Urothelium cell line (cell line): ENCODE measurements around the gene INSC.

Experiments
- DNase-seq: peaks from one replicate; pipeline ENCODE4 v3.0.0; 2011; ENCODE audit warnings: low spot score, mixed read lengths
- FAIRE-seq: peaks from 2 replicates; lab custom pipeline; 2011; peaks lifted over from hg19 to GRCh38; lab: Jason Lieb, UNC

INSC gene

DNA sequence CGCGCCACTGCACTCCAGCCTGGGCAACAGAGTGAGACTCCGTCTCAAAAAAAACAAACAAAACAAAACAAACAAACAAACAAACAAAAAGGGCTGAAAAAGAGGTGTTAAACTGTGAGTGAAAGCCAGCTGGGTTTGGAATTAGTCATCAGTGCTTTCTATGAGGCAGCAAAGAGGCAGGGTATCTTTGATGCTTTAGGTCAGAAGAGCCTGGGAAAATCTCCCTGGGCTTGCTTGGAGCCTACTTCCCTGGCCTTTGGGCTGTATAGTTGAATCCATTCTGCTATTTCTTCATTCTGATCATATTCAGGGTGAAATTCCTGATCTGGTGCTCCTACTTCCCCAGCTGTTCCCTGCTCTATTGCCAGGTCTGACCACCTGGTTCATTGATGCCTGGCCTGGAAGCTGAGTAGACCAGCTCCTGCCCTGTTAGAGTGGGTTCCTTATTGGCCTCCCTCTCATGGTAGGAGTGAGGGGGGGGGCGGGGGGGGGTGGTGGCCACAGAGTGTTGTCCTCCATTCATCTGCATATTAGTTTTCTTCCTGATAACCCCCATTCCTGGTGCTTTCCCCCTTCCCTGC is 65.6 kb downstream of the INSC start:
- DNase-seq (no peak), FAIRE-seq (no peak)

DNA sequence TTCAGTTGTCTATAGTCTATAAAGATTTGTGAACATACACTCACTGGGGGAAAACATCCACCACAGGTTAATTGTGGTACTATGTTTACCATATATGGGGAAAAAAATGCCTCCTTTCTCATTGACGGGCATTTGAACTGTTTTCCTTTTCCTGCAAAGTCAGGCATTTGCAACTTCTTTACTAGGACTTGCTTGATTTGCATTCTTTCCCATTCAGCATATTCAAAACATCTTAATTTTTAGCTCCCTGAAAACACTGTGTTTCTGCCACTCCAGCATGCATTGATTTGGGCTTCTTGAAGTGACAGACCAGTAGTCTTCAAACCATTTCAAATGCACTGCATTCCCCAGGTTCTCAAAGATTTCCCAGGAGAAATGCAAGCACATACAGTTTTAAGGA is 67.6 kb downstream of the INSC start:
- DNase-seq (no peak), FAIRE-seq (no peak)

DNA sequence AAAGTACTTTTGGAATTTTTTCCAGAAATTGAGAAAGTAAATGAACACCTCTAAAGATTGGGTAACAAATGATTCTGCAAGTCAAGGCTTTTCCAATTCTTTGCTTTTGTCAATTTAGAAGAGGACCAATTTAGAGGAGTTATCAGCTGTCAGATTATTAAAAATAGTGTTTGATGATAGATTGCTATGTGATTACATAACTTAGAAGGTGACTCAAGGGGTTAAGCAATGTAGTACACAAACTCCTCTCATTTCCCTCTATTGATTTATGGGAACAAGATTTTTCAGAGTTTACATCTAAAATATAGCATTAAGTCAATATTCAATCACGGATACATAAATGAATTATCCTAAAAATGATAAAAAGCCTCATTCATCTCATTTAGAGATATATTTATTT is 70.3 kb downstream of the INSC start:
- DNase-seq (no peak), FAIRE-seq (no peak)

DNA sequence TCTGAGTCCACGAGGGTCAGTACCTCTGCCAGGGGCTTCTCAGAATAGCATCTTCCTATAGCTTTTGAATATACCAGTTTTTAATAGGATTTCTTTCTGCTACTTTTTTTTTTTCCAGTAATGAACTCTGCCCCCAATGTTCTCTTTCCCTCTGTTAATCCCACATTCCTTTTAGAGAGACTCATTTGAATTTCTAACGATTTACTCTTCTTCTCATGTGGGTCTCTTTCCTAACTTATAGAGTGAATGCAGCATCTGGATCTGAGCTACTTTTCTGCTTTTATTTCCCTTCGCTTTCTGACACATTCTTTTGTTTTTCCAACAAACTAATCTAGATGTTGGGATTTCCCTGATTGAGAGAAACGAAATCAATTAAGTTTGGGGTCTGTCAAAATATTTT is 71.4 kb downstream of the INSC start:
- DNase-seq (no peak), FAIRE-seq (no peak)

DNA sequence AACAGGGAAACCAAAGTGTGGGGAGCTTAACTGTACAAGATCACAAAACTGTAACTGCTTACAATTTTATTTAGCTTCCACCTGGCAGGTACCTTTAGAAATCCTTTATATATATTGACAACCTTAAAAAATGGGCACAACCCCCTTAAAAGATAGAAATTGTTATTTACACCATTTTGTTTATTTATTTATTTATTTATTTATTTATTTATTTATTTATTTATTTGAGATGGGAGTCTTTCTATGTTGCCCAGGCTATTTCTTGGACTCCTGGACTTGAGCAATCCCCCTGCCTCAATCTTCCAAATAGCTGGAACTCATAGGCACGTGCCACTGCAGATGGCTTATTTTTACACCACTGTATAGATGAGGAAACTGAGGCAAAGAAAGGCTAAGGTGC is 74.5 kb downstream of the INSC start:
- FAIRE-seq (no peak), DNase-seq (no peak)

DNA sequence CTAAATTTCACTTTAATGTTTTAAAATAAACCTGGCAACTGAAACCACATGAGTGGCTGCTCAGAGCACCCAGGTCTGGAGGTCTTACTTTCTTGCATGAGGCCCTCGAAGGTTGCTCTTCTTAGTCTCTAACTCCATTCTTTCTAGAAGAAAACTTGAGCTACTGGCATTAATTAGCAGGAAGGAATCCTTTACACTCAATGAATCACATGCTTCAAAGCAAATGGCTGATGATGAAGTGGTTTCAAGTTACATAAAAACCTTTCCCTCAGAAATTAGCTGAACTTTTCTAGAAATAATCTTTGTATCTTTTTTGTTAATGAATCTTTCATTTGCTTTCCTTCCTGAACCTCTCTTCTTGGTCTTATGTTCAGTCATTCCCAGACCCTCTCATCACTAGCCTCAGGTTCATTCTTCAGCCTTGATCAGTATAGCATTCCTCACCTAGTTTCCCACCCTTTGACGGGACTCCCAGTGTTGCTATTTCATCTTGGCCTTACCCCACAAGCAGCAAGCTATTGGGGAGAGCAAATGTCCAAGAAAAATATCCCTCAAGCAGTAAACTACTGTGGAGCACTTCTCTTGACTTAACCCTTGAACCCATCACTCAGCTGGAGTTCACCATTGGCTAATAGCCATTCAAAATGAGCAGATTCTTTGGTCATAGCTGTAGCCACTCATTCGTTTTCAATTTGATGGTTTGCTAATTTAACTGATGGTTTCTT is 75.1 kb downstream of the INSC start:
- no peak for FAIRE-seq
- no peak for DNase-seq

DNA sequence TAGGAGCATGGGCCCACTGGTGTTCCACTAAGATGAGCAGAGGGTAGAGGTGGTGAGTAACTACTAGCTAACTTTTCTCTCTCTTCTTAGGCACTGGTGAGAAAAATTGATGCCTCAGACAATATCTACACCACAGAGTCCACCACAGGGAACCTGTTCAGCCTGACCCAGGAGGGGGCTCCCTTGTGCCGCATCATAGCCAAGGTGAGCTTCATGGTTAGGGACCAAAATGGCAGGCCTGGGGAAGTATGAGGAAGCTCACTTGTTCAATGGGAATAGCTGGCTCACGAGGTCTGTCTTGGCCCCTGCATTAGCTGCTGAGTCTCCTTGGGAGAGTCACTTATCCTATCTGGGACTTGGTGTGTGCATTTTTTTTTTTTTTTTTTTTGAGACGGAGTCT is 75.9 kb downstream of the INSC start:
- DNase-seq (no peak), FAIRE-seq (no peak)

DNA sequence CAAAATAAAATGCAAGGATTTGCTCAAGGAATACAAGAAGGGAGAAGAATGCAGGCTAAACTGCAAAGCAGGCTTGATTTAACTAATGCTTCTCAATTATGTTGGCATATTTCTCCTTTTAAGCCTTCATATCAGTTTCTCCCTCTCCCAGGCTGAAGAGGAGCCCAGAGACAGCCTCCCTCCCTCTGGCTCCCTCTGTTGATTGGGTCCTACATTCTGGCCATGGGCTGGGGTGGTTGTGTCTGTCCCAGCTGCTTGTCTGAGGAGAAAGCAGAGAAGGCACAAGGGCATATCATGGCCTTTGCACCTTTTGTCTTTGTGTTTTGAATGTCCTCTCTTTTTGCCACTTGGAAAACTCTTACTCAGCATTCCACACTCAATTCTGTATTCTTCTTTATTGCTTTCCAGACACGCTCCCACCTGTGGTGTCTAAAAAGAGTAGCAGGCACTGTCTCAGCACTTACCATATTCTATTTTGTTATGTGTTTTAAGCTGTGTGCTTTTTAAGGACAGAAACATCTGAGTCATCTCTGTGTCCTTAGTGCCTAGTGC is 77.4 kb downstream of the INSC start:
- DNase-seq (no peak), FAIRE-seq (no peak)

DNA sequence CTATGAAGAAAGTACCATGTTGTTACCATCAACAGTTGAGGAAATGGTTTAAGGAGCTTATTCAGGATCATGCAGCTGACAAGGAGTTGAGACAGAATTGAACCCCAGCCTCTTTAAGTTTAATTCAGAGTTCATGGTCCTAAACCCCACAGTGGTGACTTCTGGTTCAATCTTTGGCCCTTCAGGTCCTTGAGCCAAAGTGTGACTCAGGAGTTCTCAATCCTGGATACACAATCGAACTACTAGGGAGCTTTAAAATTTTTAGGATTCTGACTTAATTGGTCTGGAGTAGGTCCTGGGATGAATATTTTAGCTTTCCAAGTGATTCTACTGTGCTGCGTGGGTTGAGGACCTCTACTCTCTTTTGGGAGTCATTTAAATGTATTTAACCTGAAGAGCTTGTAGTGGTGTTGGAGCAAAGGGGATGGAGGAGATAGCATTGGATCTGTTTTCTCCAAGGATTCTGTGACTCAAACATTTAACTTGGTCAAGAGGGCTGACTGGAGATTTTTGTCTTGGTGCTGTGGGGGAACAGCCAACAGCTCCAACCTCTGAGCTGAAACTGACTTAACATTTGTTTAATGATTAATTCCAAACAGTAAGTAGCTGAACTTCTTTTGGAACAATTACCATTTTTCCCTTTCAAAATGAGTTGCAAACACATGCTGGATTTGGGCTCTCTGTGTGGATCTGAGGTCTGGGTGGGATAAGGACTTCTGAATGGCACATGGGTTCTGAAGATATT is 80.1 kb downstream of the INSC start:
- DNase-seq (no peak), FAIRE-seq (no peak)

DNA sequence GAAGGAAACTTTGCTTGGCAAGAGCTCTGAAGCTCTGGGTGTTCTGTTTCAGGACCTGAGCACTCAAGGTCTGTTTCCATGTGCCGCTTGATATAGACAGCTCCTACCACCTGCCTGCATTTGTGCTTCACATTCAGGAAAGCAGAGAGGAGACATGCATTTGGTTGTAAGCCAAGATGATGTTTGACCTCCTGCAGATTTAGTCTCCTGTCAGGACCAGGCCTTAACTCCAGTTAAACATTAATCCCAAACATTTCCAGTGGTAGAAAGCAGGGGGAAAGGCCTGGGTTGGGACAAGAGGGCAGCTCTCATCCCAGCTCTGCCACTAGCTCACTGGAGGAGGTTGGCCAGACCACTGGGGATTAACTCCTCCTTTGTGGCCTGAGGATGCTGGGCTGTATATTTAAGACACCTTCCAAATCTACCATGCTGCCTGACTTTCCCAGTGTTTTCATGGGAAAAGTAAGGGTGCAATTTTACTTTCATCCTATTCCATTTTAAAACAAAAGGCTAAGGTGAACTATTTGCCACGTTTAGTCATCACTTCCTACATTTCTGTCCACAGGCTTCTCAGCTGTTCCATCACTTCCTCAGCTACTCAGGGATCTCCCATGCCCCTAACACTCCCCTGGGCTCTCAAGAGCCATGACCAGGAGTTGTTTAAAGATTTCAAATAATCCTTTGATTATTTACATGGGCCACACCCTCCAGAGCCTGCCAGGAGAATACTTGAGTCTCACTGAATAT is 80.9 kb downstream of the INSC start:
- FAIRE-seq = no peak
- no peak for DNase-seq

DNA sequence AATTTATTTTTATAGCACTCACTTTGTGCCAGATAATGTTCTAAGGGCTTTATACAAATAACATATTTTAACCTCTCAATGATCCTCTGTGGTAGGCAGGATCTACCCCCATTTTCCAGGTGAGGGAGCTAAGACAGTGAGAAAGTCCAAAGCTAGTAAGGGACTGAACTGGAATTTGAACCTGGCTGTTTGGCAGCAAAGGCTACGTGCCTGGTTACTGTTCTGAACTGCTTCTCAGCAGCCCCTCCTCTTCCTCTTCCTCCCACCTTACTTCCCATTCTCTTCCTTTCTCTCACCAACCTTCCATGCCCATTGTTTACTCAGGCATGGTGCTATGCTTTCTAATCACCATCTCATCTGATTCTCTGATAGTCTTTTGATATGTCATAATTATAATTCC is 82.0 kb downstream of the INSC start:
- no peak for FAIRE-seq

DNA sequence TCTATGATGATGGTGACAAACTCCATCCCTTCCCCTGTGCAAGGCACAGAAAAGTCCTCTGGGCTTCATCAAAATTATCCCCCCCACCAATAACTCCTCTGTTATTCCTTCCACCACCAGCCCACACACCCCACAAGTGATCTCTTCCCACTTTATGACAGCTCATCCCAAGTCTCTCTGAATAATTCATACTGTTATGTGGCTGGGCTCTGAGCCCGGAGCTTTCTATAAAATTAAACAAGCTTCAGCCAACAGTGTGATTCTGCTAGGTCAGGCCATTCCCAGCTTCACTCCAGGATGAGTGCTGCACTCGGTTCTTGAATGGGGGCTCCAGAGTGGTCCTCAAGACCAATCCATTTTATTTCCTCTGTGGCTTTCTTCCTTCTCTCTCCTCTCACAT is 83.0 kb downstream of the INSC start:
- no peak for DNase-seq
- FAIRE-seq = no peak

More for the DNA sequence above, 82.0 kb downstream of the INSC start:
- DNase-seq = no peak

DNA sequence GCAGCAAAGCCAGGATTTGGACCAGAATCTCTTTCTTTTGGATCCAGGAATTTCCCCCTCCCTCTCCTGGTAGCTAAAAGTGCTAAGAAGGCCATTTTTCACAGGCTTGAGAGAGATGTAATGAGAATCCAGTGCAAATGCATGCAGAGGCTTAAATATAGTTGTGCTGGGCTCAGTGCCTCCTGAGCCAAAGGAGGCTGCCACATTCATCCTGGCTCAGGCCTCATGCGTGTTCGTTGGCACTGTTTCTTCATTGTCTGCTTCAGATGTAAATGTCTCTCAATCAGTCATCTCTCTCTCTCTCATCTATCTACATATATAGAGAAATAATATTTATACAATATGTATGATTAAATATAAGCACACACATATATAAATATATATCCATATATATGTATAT is 83.6 kb downstream of the INSC start:
- FAIRE-seq = no peak
- no peak for DNase-seq

DNA sequence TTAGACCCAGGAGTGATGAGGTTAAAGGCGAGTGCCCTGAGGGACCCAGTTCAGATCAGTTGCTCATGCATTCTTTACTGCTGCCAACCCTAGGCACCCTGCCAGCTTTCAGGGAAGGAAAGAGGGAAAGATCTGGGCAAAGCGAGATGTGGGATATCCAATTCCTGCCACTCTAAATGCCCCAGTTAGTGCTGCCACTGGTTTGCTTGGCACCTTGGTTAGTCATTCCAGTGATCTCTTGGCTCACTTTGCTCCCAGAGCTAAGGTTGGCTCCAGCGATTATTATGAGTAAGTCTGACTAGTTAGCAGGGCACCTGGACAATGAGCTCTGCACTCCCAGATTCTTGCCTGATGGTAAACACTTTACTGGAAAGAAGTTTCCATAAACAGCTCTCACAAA is 85.0 kb downstream of the INSC start:
- FAIRE-seq = no peak

DNA sequence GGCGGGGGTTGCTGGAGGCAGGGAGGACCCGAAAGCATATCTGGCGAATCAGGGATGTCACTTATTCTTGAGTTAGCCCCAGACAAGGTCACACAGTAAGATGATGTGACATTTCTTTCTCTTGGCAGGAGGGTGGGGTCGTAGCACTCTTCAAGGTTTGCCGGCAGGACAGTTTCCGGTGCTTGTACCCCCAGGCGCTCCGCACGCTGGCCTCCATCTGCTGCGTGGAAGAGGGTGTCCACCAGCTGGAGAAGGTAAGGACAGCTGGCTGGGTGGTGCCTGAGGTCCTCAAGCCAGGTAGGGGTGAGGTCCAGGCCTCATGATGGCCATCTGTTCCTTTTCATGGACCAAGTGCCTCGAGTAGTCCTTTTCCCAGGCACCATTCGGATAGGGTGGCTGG is 86.0 kb downstream of the INSC start:
- no peak for DNase-seq
- no peak for FAIRE-seq

More for the DNA sequence above, 85.0 kb downstream of the INSC start:
- no peak for DNase-seq

DNA sequence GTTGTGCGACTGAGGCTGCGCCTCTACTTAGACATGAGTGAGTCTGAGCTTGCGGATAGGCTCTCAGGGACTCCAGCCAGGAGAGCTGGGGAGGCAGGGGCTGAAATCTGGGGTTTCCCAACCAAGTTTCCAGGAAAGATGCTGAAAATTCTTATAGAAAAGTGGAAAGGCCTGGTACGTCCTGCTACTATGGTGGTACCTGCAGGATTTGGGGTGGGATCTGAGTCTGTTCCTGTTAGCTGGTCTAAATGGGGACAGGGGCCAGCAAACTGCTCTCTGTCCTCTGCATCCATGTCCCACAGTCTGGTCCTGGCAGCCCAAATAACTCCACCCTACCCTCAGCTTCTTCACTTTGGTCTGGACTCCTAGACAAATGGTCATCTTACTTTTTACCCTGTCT is 86.9 kb downstream of the INSC start:
- DNase-seq (no peak), FAIRE-seq (no peak)

DNA sequence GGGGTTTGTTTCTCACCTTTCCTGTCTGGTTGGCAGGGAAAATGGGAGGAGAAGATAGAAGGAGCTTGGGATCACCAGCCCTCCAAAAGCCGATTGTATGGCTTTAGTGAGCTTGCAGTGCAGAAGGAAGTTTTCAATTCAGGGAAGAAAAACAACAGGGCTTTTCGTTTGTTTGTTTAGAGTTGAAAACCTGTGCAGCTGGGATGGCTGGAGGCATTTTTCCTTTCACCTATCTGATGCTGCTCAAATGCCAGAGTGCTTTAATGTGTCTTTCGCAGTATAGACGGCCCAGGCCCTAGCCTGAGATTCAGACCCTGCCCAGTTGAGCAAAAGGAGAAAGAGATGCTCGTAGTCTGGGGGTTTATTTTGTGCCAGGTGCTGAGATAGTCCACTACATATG is 87.9 kb downstream of the INSC start:
- FAIRE-seq = no peak
- DNase-seq = no peak

DNA sequence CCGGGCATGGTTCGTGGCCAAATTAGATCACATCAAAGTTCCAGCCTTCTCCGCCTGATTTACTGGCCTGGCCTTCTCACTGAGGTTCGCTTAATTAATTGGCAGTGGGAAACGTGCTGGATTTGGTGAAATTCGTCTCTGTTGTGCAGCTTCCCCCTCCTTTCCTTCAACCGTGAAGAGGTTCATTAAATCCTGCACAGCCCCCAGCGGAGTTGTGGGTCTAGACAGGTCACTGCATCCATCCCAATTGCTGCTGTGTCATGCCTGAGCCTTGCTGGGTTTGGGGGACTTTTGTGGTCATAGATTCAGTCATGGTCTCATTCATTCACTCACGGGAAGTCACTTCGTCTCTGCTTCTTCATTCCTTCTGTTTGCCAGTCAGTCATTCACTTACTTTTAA is 90.0 kb downstream of the INSC start:
- DNase-seq (no peak), FAIRE-seq (no peak)

DNA sequence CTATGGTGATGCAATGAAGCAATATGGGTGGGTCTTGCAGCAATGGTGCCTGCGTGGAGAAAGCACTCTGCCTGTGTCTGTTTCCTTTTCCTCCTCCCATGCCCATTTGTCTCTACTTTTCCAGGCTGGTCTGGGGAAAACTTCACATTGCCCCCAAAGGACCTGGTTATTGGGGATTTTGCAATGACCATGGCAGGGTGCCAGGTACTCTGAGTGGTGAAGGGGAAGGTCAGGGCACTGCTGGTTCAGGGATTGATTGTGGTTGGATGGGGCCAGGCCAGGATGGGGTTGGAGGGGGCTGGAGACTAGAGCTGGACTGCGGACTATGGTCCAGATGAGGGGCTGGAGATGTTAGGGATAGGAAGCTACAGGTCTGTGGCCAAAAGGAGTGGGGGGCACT is 92.1 kb downstream of the INSC start:
- no peak for DNase-seq
- no peak for FAIRE-seq

DNA sequence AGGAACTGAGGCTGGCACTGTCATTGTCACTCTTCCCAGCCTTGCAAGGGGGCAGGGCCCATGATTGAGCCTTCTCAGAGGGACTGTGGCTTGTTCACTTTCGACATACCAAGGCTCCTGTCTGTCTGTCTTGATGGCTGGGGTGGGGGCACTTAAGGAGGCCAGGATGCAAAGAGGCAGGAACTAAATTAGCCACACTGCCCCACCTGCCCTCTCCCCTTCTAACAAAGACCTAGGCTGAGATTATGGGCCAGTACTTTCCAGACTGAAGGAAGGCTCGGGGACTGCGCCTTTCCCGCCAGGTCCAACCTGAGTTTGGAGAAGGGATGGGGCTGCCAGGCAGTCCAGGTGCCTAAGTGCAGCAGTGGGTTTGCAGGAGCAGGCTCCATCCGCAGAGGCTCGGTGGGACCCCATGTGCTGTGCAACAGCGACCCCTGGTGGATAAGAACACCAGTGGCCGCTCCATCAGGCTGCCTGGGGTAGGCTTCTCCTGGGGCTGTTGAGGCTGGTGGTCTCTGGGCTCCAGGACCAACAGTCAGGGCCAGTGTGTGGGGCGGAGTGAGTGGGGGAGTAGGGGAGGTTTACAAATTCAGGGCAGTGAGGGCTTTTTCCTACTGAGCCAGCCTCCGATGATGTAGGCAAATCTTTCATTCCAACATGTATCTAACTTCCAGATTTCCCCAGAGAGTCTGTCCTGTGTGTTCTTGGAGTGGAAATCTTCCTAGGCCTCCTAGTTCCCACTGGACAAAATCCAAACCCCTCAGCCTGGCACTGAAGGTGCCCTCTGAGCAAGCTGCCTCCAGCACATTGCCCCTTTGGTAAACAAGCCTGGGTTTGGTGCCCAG is 93.9 kb downstream of the INSC start:
- DNase-seq = peak; percentile 86

More for the DNA sequence above, 93.9 kb downstream of the INSC start:
- FAIRE-seq = no peak
